GM12878 (cell line): ENCODE measurements around the gene SLC19A1.

Source experiments
- CBX5 ChIP-seq: sonication (generic); IDR thresholded peaks from 2 replicates; pipeline ENCODE4 v1.6.1; 2016; ENCODE audit warnings: low read depth, moderate library complexity, mild to moderate bottlenecking, inconsistent platforms
- CHD2 ChIP-seq: IDR thresholded peaks from 2 replicates; pipeline ENCODE4 v1.6.1; 2011; ENCODE audit warnings: low read depth, low read length, improper control_type of control experiment, borderline replicate concordance
- EZH2 ChIP-seq: IDR thresholded peaks from 2 replicates; pipeline ENCODE4 v1.6.1; 2012; ENCODE audit warnings: low read depth, mild to moderate bottlenecking, control low read depth, inconsistent platforms, low read length, borderline replicate concordance; ENCODE audit not compliant: control insufficient read depth
- POLR2A ChIP-seq: IDR thresholded peaks from 2 replicates; pipeline ENCODE4 v1.6.1; 2011; ENCODE audit warnings: low read depth, mild to moderate bottlenecking, low read length
- REST ChIP-seq: IDR thresholded peaks from 2 replicates; pipeline ENCODE4 v1.6.1; 2012; ENCODE audit warnings: mild to moderate bottlenecking, low read depth, low read length
- SUZ12 ChIP-seq: fragments of 200-600 bp; sonication (generic); IDR thresholded peaks from one replicate; pipeline ENCODE4 v1.6.1; 2018; ENCODE audit warnings: antibody characterized with exemption, mild to moderate bottlenecking; ENCODE audit not compliant: unreplicated experiment
- TF ChIP-seq, protein P1 (sequence below), 3 experiments: IDR thresholded peaks in 2 of 3; conservative IDR thresholded peaks in 1 of 3; 2 replicates each; pipeline ENCODE4 v1.5.1; 2011; ENCODE audit warnings: low read depth in 3 of 3, low read length in 3 of 3, mild to moderate bottlenecking in 3 of 3, control low read depth in 2 of 3, moderate library complexity in 2 of 3, inconsistent platforms in 1 of 3, mixed read lengths in 1 of 3; ENCODE audit not compliant: control insufficient read depth in 2 of 3, insufficient read depth in 1 of 3; ENCODE audit errors: extremely low read depth in 1 of 3

DNA sequence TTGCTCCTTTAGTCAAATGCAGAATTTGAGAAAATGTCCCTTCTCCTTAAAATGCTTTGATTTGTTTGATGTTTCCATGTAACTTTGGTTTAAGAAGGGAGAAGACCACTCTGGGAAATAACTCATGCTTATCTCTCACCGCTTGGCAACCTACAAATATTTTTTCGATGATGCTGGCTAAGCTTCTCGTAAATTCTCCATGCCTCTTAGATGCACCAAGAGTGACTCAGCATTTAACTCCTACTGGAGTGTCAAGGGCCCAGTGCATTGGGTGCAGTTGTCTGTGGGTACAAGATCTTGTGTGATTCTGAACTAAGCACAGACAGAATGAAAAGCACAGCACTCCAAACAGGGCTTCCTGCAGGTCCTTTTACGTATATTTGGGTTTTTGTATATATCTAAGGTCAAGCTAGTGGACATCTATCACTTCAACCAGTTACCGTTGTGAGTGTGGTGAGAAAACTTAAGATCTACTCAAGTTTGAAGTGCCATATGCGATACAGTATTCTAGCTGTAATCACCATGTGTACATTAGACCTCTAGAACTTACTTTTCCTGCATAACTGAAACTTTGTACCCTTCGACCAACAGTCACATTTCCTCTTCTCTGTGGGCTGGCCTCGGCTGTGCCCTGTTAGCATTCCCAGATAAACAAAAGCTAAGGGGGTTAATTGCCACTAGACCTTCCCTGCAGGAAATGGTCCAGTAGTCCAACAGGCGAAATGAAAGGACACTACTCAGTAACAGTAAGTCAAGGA, 81.5 kb downstream of the SLC19A1 start:
- no peak for TF ChIP-seq EZH2
- TF ChIP-seq POLR2A: no peak
- no peak for TF ChIP-seq REST
- no peak for TF ChIP-seq CBX5
- TF ChIP-seq SUZ12: no peak
- TF ChIP-seq, protein P1, sequence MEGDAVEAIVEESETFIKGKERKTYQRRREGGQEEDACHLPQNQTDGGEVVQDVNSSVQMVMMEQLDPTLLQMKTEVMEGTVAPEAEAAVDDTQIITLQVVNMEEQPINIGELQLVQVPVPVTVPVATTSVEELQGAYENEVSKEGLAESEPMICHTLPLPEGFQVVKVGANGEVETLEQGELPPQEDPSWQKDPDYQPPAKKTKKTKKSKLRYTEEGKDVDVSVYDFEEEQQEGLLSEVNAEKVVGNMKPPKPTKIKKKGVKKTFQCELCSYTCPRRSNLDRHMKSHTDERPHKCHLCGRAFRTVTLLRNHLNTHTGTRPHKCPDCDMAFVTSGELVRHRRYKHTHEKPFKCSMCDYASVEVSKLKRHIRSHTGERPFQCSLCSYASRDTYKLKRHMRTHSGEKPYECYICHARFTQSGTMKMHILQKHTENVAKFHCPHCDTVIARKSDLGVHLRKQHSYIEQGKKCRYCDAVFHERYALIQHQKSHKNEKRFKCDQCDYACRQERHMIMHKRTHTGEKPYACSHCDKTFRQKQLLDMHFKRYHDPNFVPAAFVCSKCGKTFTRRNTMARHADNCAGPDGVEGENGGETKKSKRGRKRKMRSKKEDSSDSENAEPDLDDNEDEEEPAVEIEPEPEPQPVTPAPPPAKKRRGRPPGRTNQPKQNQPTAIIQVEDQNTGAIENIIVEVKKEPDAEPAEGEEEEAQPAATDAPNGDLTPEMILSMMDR (IDR thresholded peaks at IDR 0.05 in 2 of 3, conservative IDR thresholded peaks at IDR 0.05 in 1 of 3; ENCODE audit: control insufficient read depth in 2 of 3, extremely low read depth in 1 of 3, insufficient read depth in 1 of 3, low read depth in 3 of 3, low read length in 3 of 3): no peak
- no peak for TF ChIP-seq CHD2
